Neural cell (in vitro differentiated cells): ENCODE results near the gene FBXL17. TPM values are rescaled to one million over a fixed set of nuclear protein-coding genes. Genes with fewer than 3 reads are reported as not detected.

Experiments used
- H2AFZ ChIP-seq: fragments of 200-600, 300-800 bp; sonication (generic), shearing (Covaris generic); 2 replicates; pipeline ENCODE4 v1.6.0; 2014; ENCODE audit warnings: low read depth, mild to moderate bottlenecking, antibody characterized with exemption, low read length, moderate library complexity
- H3F3A ChIP-seq: fragments of 200-600 bp; shearing (Covaris generic); 2 replicates; pipeline ENCODE4 v1.6.1; 2016; ENCODE audit warnings: mild to moderate bottlenecking, moderate library complexity, mixed read lengths, antibody characterized with exemption, low read length; ENCODE audit not compliant: insufficient read depth, poor library complexity, severe bottlenecking
- H3K27ac ChIP-seq: fragments of 200-600, 300-800 bp; sonication (generic), shearing (Covaris generic); 2 replicates; pipeline ENCODE4 v1.5.1; 2014; ENCODE audit warnings: mild to moderate bottlenecking, low read length, moderate library complexity
- H3K27me3 ChIP-seq: fragments of 300-800, 200-600 bp; sonication (generic), shearing (Covaris generic); 2 replicates; pipeline ENCODE4 v1.6.0; 2014; ENCODE audit warnings: mild to moderate bottlenecking, low read depth, low read length, moderate library complexity; ENCODE audit not compliant: insufficient read depth
- H3K36me3 ChIP-seq: fragments of 300-800, 200-600 bp; sonication (generic), shearing (Covaris generic); 2 replicates; pipeline ENCODE4 v1.5.1; 2014; ENCODE audit warnings: mild to moderate bottlenecking, antibody characterized with exemption, low read length, moderate library complexity; ENCODE audit not compliant: insufficient read depth
- H3K4me2 ChIP-seq: fragments of 300-800, 200-600 bp; sonication (generic), shearing (Covaris generic); 2 replicates; pipeline ENCODE4 v1.6.0; 2014; ENCODE audit warnings: mild to moderate bottlenecking, low read length
- H3K4me3 ChIP-seq: fragments of 300-800, 200-600 bp; sonication (generic), shearing (Covaris generic); 2 replicates; pipeline ENCODE4 v1.5.1; 2014; ENCODE audit warnings: mild to moderate bottlenecking, low read length, moderate library complexity
- H3K79me2 ChIP-seq: fragments of 200-600 bp; shearing (Covaris generic); replicated peaks from 2 replicates; pipeline ENCODE4 v1.6.0; 2014; ENCODE audit warnings: mild to moderate bottlenecking, low read length, moderate library complexity; ENCODE audit not compliant: insufficient read depth
- H3K9ac ChIP-seq: fragments of 300-800, 200-600 bp; sonication (generic), shearing (Covaris generic); 2 replicates; pipeline ENCODE4 v1.6.1; 2016; ENCODE audit warnings: mild to moderate bottlenecking, low read length, mixed read lengths
- H3K9me2 ChIP-seq: fragments of 200-600 bp; shearing (Covaris generic); 2 replicates; pipeline ENCODE4 v1.6.1; 2016; ENCODE audit warnings: mild to moderate bottlenecking, low read length, mixed read lengths; ENCODE audit not compliant: insufficient read depth
- H3K9me3 ChIP-seq: fragments of 200-600, 300-800 bp; sonication (generic), shearing (Covaris generic); 2 replicates; pipeline ENCODE4 v1.6.1; 2016; ENCODE audit warnings: mild to moderate bottlenecking, mixed run types, low read length, moderate library complexity, mixed read lengths
- H4K20me1 ChIP-seq: fragments of 200-600 bp; shearing (Covaris generic); 2 replicates; pipeline ENCODE4 v1.6.1; 2016; ENCODE audit warnings: mild to moderate bottlenecking, mixed run types; ENCODE audit not compliant: insufficient read depth
- CTCF ChIP-seq: fragments of 450-650 bp; IDR thresholded peaks from 2 replicates; pipeline ENCODE4 v1.5.1; 2014; ENCODE audit warnings: antibody characterized with exemption, mild to moderate bottlenecking, moderate library complexity; ENCODE audit not compliant: poor library complexity, severe bottlenecking
- EP300 ChIP-seq: fragments of 450-650 bp; conservative IDR thresholded peaks from 2 replicates; pipeline ENCODE4 v1.6.1; 2014; ENCODE audit warnings: antibody characterized with exemption, mild to moderate bottlenecking, moderate library complexity; ENCODE audit not compliant: poor library complexity, severe bottlenecking
- EZH2 ChIP-seq: fragments of 200-600, 300-800 bp; shearing (Covaris generic), sonication (generic); IDR thresholded peaks from 2 replicates; pipeline ENCODE4 v1.6.1; 2014; ENCODE audit warnings: antibody characterized with exemption, low read length, borderline replicate concordance, mild to moderate bottlenecking; ENCODE audit not compliant: insufficient read depth, poor library complexity, severe bottlenecking
- MXI1 ChIP-seq: fragments of 450-650 bp; conservative IDR thresholded peaks from 2 replicates; pipeline ENCODE4 v1.6.1; 2014; ENCODE audit warnings: antibody characterized with exemption, mild to moderate bottlenecking; ENCODE audit not compliant: poor library complexity, severe bottlenecking
- POLR2AphosphoS5 ChIP-seq: IDR thresholded peaks from 2 replicates; pipeline ENCODE4 v1.6.1; 2012
- RAD21 ChIP-seq: fragments of 450-650 bp; conservative IDR thresholded peaks from 2 replicates; pipeline ENCODE4 v1.6.1; 2014; ENCODE audit warnings: antibody characterized with exemption, mild to moderate bottlenecking, moderate library complexity
- REST ChIP-seq: IDR thresholded peaks from 2 replicates; pipeline ENCODE4 v1.6.1; 2012; ENCODE audit warnings: borderline replicate concordance
- SMC3 ChIP-seq: fragments of 450-650 bp; conservative IDR thresholded peaks from 2 replicates; pipeline ENCODE4 v1.6.1; 2014; ENCODE audit warnings: antibody characterized with exemption, mild to moderate bottlenecking, moderate library complexity; ENCODE audit not compliant: poor library complexity
- TAF1 ChIP-seq: IDR thresholded peaks from 2 replicates; pipeline ENCODE4 v1.6.1; 2012; ENCODE audit warnings: low read depth
- polyA plus RNA-seq: library from polyadenylated mRNA; depleted of rRNA; stranded (reverse); fragments of >200 nt; gene quantifications from 2 replicates; pipeline ENCODE4 v1.2.3, GENCODE V29; 2014

The FBXL17 gene
- polyA plus RNA-seq, 1 donor from 2014 or later: 19.6 TPM

- Histone ChIP-seq H3K4me2 (no peak overlapping the region), H3K27ac (no peak overlapping the region), H3F3A (no peaks in the 10 kb centered on the region), H3K27me3 (no peaks in the 10 kb centered on the region), H3K9me2 (no peaks in the 10 kb centered on the region), H2AFZ (no peak overlapping the region), H3K79me2 (no peaks in the 10 kb centered on the region), H3K36me3 (no peaks in the 10 kb centered on the region), H3K4me3 (no peak overlapping the region), H3K9me3 (no peaks in the 10 kb centered on the region), H3K9ac (no peak overlapping the region), H4K20me1 (no peaks in the 10 kb centered on the region)
- TF ChIP-seq EZH2: no peak
- no peak for TF ChIP-seq CTCF
- TF ChIP-seq TAF1: no peak
- TF ChIP-seq SMC3: no peak
- no peak for TF ChIP-seq POLR2AphosphoS5
- TF ChIP-seq RAD21: no peak
- TF ChIP-seq MXI1: no peak
- TF ChIP-seq EP300: no peak
- no peak for TF ChIP-seq REST
These were observed 466.6 kb downstream of the FBXL17 start for GRCh38 chr5:107915176-107915812.

GRCh38 chr5:107913494-107913893 is 468.4 kb downstream of the FBXL17 start:
- Histone ChIP-seq H3K4me3 (no peak overlapping the region), H3K27ac (no peak overlapping the region), H3K9ac (no peak overlapping the region), H3K79me2 (no peaks in the 10 kb centered on the region), H3K36me3 (no peaks in the 10 kb centered on the region), H2AFZ (no peak overlapping the region), H3K4me2 (no peak overlapping the region), H3K9me3 (no peaks in the 10 kb centered on the region), H3F3A (no peaks in the 10 kb centered on the region), H3K27me3 (no peaks in the 10 kb centered on the region), H4K20me1 (no peaks in the 10 kb centered on the region), H3K9me2 (no peaks in the 10 kb centered on the region)
- TF ChIP-seq REST (no peak), RAD21 (no peak), SMC3 (no peak), CTCF (no peak), TAF1 (no peak), EZH2 (no peak), EP300 (no peak), MXI1 (no peak), POLR2AphosphoS5 (no peak)
